Measurements from ENCODE around the gene SCN1B.
A peak's percentile ranks its signal among the peaks of the same experiment; 100 is the strongest.

Gene SCN1B

GRCh38 chr19:35053667-35054293 is 23.5 kb downstream of the SCN1B start:
- DNase-seq (ENCODE audit: low read depth, low spot score): no peak

GRCh38 chr19:35054626-35055025 is 24.4 kb downstream of the SCN1B start:
- no peak for DNase-seq (ENCODE audit: low read depth, low spot score)

- DNase-seq (ENCODE audit: low read depth, low spot score): no peak
Measured at GRCh38 chr19:35055715-35056179, 25.5 kb downstream of the SCN1B start.

GRCh38 chr19:35056513-35057063 is 26.3 kb downstream of the SCN1B start:
- no peak for DNase-seq (ENCODE audit: low read depth, low spot score)

GRCh38 chr19:35058370-35058769 is 28.1 kb downstream of the SCN1B start:
- DNase-seq (ENCODE audit: low read depth, low spot score): no peak

- DNase-seq (ENCODE audit: low read depth, low spot score): no peak
Measured at GRCh38 chr19:35059006-35059798, 28.9 kb downstream of the SCN1B start.

- DNase-seq (ENCODE audit: low read depth, low spot score): no peak
Measured at GRCh38 chr19:35059799-35060091, 29.5 kb downstream of the SCN1B start.

GRCh38 chr19:35060160-35060855 is 30.0 kb downstream of the SCN1B start:
- no peak for DNase-seq (ENCODE audit: low read depth, low spot score)

- no peak for DNase-seq (ENCODE audit: low read depth, low spot score)
Measured at GRCh38 chr19:35061583-35062373, 31.5 kb downstream of the SCN1B start.

GRCh38 chr19:35062942-35063341 is 32.7 kb downstream of the SCN1B start:
- DNase-seq (ENCODE audit: low read depth, low spot score): no peak

GRCh38 chr19:35063940-35064818 is 33.9 kb downstream of the SCN1B start:
- DNase-seq (ENCODE audit: low read depth, low spot score): no peak

- DNase-seq (ENCODE audit: low read depth, low spot score): no peak
Measured at GRCh38 chr19:35065574-35065973, 35.3 kb downstream of the SCN1B start.

- DNase-seq (ENCODE audit: low read depth, low spot score): no peak
Measured at GRCh38 chr19:35066121-35066520, 35.9 kb downstream of the SCN1B start.

- DNase-seq (ENCODE audit: low read depth, low spot score): peak; percentile 65
Measured at GRCh38 chr19:35066691-35067563, 36.7 kb downstream of the SCN1B start.

GRCh38 chr19:35068941-35069634 is 38.8 kb downstream of the SCN1B start:
- no peak for DNase-seq (ENCODE audit: low read depth, low spot score)

- DNase-seq (ENCODE audit: low read depth, low spot score): no peak
Measured at GRCh38 chr19:35069696-35070095, 39.4 kb downstream of the SCN1B start.

- DNase-seq (ENCODE audit: low read depth, low spot score): no peak
Measured at GRCh38 chr19:35070471-35070870, 40.2 kb downstream of the SCN1B start.

GRCh38 chr19:35073516-35073915 is 43.2 kb downstream of the SCN1B start:
- DNase-seq (ENCODE audit: low read depth, low spot score): no peak

GRCh38 chr19:35073941-35074340 is 43.7 kb downstream of the SCN1B start:
- no peak for DNase-seq (ENCODE audit: low read depth, low spot score)
